Erythroblast (primary cell): ENCODE data around the gene RELA.

Experiments
- GATA1 ChIP-seq: IDR thresholded peaks from 2 replicates; pipeline ENCODE4 v1.6.1; 2011; ENCODE audit warnings: low read depth, mild to moderate bottlenecking, control low read depth, low read length, moderate library complexity
- POLR2A ChIP-seq: IDR thresholded peaks from 2 replicates; pipeline ENCODE4 v1.6.1; 2011; ENCODE audit warnings: mild to moderate bottlenecking, low read length

- TF ChIP-seq POLR2A (no peak), GATA1 (no peak)
Observed at GRCh38 chr11:65708451-65708850, 45.7 kb upstream of the RELA start.
